GM21619 (cell line): ENCODE data around the gene LRBA.

Experiments
- ATAC-seq: cut with Tn5 transposase; IDR thresholded peaks from one replicate; pipeline ENCODE4 v1.9.1; 2021; ENCODE audit not compliant: unreplicated experiment

Gene LRBA

GRCh38 chr4:150345207-150345744 is 669.8 kb downstream of the LRBA start:
- no peak for ATAC-seq

GRCh38 chr4:150343796-150344195 is 671.3 kb downstream of the LRBA start:
- ATAC-seq = no peak

GRCh38 chr4:150342945-150343344 is 672.1 kb downstream of the LRBA start:
- ATAC-seq = no peak

GRCh38 chr4:150337734-150338133 is 677.4 kb downstream of the LRBA start:
- ATAC-seq = no peak

GRCh38 chr4:150336676-150337412 is 678.2 kb downstream of the LRBA start:
- ATAC-seq = no peak

GRCh38 chr4:150332961-150333360 is 682.1 kb downstream of the LRBA start:
- ATAC-seq = no peak

- ATAC-seq = no peak
These were observed 683.0 kb downstream of the LRBA start for GRCh38 chr4:150332086-150332485.

- ATAC-seq = no peak
These were observed 685.7 kb downstream of the LRBA start for GRCh38 chr4:150329373-150329772.

- no peak for ATAC-seq
These were observed 686.6 kb downstream of the LRBA start for GRCh38 chr4:150328496-150328895.

GRCh38 chr4:150327262-150327780 is 687.8 kb downstream of the LRBA start:
- ATAC-seq = no peak

GRCh38 chr4:150325872-150326271 is 689.2 kb downstream of the LRBA start:
- peak; percentile 97 for ATAC-seq

GRCh38 chr4:150323406-150324325 is 691.4 kb downstream of the LRBA start:
- ATAC-seq = no peak

- ATAC-seq = no peak
These were observed 692.4 kb downstream of the LRBA start for GRCh38 chr4:150322646-150323045.

- ATAC-seq = no peak
These were observed 694.0 kb downstream of the LRBA start for GRCh38 chr4:150321113-150321512.

GRCh38 chr4:150318971-150319370 is 696.1 kb downstream of the LRBA start:
- ATAC-seq = no peak

GRCh38 chr4:150318527-150318926 is 696.6 kb downstream of the LRBA start:
- no peak for ATAC-seq

GRCh38 chr4:150316332-150317205 is 698.5 kb downstream of the LRBA start:
- no peak for ATAC-seq

- ATAC-seq = no peak
These were observed 699.4 kb downstream of the LRBA start for GRCh38 chr4:150315691-150316090.

GRCh38 chr4:150315175-150315574 is 699.9 kb downstream of the LRBA start:
- ATAC-seq = no peak

GRCh38 chr4:150314031-150314430 is 701.1 kb downstream of the LRBA start:
- no peak for ATAC-seq
